Fibroblast of skin of abdomen (primary cell): ENCODE results near the gene PRICKLE4. TPM values are rescaled to one million over a fixed set of nuclear protein-coding genes. Genes with fewer than 3 reads are reported as not detected.
A peak's percentile ranks its signal among the peaks of the same experiment; 100 is the strongest.

Source experiments
- DNase-seq: peaks from one replicate; pipeline ENCODE4 v3.0.0-alpha.2; 2013
- polyA plus RNA-seq, 2 experiments: library from polyadenylated mRNA; unstranded; fragments of 120-200 nt; gene quantifications; one replicate each; pipeline ENCODE4 v1.2.1, GENCODE V29; 2013; ENCODE audit not compliant: insufficient read length in 2 of 2

PRICKLE4 gene, protein sequence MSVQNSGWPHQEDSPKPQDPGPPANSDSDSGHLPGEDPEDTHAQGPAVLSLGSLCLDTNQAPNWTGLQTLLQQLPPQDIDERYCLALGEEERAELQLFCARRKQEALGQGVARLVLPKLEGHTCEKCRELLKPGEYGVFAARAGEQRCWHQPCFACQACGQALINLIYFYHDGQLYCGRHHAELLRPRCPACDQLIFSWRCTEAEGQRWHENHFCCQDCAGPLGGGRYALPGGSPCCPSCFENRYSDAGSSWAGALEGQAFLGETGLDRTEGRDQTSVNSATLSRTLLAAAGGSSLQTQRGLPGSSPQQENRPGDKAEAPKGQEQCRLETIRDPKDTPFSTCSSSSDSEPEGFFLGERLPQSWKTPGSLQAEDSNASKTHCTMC
- 1.0 TPM for polyA plus RNA-seq (2013, experiment 1 of 2; ENCODE audit: insufficient read length)
- polyA plus RNA-seq (2013, experiment 2 of 2; ENCODE audit: insufficient read length) = 0.34 TPM

DNA sequence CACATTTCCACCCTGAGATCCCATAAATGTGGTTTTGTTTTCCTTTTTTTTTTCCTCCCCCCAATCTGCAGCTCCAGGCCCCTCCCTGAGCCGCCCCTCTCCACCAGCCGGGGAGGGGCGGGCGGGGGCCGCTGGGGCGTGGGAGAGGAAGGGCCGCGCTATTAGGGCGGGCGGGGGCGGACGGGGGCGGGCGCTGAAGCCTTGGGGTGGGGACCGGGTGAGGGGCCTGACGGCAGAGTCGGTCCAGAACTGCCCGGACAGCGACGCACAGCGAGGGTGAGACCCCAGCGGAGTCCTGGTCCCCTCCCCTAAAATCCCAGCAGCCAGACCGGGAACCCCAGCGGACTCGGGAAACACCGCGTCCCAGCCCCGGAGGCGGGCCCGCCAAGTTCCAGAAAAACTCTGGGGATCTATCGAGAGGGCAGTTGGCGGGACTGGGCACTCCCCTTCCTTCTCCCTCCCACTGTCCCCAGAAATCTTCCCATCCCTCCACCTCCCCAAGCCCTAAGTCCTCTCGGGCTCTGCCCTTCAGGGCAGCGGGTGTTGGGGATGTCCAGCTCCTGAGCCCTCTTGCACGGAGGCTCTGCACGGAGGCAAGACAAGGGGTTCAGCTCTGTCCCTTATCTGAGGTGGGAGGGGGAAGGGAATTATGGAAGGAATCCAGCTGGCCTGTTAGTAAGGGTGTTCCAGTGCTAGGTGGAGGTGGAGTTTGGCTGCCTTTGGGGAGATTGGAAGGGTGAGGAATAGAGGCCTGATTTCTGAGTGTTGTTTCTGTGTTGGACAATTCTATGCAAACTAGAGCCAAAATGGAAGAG is at the start of gene PRICKLE4:
PRICKLE4 (plus strand) TSS at position 232 of the 815 bp plus-strand sequence. CDS start 2,692 bp downstream, outside the sequence.
- DNase-seq = no peak

DNA sequence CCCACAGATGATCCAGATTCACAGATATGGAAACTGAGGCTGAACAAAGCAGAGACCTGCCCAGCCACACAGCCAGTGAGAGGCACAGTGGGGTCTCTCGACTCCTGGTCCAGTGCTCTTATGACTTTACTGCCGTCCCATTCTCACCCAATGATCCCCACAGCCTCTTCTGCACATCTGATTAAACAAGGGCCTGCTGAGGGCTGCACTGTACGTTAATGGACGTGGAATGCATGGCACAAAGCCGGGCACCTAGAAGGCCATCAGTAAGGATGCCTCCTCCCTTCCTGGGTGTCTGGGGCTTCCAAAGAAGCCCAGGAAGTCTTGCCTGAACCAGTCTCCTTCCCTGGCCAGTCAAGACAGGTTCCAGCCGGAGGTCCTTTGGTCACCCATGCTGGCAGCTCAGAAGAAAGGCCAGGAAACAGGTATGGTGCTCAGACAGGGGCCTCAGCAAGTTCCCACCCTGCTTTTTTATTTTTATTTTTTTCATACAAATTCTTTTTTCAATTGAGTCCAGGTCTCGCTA is 49.0 kb upstream of the PRICKLE4 start:
- DNase-seq = no peak

DNA sequence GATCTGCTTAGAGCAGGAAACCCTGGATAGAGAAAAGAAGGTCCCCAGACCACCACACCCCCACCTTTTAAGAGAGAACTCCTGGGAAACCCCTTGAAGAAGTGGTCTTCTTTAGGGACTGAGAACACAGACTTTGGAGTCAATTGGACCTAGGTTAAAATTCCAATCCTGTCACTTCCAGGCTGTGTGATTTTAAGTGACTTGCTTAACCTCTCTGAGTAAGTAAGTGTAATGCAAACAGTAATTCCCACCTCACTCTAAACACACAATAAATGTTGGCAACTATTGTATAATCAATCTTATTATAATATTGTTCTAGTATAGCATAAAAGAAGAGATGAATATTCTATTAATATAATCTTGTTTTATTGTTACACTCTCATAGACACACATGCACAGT is 48.4 kb upstream of the PRICKLE4 start:
- DNase-seq = no peak

DNA sequence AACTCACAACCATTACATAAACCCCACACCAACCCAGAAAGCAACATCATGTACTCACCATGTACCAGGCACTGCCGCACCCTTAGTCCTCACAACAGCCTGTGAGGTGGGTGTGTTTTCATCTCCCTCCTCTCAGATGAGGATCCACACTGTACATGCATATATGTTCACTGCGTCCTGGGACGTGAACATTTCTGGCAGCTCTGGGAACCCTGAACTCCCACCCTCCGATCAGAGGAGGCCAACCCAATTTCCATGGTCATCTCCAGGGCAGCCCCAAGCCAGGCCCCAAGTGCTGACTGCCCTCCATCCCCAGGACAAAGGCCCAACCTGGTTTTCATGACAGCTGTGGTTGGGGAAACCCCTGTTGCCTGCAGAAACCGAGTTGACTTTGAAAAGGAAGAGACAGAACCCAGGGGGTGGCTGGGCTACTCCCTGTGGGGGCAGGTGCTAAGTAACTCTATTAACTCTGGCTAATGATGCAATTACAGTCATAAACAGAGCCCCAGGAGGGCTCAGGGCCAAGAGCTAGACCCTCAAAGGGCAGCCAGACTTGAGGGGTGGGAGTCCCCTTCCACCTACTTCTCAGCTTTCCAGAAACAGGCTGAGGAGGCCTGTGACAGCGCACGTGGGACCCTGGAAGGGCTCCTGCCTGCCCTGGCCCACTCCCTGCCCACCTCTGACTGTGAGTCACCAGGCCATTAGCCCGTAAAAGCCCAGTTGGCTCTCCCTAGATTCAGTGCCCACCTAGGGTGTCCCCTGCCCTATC is 47.8 kb upstream of the PRICKLE4 start:
- DNase-seq = no peak

DNA sequence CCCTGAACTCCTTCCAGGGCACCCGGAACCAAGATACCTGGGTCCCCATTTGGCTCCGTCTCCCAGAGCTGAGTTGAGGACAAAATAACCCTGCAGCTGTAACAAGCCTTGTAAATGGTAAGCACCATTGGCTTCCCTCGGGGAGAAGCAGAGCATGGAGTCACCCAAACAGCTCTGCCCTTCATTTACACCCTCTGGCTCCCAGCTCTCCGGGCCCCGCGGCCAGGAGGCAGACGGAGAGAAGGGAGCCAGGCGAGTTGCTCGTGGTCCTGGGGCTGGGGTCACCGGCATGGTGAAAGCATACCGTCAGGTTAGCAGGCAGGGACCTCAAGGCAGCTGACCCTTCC is 47.2 kb upstream of the PRICKLE4 start:
- DNase-seq = no peak

DNA sequence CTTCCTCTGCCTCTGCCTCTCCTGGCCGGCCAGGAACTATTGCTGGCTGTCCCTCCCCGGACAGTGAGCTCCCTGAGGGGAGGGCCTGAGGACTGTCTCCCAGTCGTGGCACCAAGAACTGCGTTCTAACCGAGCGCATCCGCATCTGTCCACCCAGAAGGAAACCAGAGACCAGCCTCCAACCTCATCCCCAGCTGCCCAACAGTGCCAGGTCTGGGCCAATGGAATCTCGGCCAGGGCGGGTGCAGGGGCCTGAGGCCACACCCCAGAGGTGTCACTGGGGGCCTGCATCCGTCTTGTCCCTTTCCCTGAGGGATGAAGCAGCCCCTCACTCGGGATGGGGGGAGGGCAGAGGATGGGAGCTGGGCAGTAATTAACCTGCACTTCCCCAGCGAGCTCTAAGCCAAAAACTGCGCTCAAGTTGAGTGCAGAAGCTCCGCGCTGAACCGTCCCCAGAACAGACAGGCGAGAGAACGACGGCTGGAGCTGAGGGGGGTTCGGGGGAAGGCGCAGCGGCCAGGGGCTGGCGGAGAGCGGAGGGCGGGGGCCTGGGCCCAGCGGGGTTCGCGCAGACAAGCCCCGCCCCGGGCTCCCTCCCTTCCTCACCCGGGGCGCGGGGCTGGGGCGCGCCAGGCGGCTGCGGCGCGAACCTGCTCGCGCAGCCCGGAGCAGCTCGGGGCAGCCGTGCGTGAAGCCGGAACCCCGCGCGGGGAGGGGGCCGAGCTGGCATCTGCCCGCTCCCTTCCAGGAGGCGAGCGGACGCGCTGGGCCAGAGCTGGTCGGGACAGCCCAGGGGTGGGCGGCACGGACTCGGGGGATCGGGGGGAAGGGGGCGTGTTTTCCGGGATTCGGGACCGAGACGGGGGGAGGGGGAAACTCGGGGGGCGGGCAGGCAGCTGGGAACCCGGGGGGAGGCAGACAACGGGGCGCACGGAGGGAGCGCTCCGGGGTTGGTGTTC is 46.6 kb upstream of the PRICKLE4 start:
- DNase-seq = peak; percentile 72

DNA sequence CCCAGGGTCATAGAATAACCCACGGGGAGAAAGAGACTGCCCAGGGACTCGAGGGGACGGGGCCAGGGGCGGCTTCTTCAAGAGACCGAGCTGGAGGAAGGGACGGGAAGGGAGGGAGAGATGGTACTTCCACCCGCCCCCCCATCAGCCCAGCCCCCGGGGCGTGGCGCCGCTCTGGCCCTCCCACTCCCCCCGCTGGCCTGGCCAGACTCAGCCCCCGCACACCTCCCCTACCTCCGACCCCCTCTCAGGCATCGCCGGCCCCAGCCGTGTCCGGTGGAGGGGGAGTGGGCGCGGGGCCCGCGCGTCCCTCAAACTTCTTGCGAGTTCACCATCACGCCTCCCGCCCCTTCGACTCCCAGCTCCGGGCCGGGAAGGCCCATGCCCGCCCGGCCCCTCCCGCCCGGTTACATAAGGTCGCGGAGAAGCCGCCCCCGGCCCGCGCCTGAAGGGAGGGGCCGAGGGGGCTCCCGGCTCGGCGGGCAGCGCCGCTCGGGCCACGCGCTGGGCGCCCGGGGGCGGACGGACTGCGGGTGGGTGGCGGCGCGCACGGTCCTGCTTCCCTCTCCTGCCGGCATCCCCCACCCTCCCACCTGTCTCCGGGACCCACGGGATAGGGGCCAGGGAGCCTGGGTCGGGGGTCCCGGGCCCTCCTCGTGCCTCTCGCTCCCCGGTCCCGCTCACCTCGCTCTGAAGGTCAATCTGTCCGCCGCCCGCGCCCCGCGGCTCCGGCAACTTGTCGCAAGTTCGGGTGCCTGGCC is 45.7 kb upstream of the PRICKLE4 start:
- DNase-seq = peak; percentile 76

DNA sequence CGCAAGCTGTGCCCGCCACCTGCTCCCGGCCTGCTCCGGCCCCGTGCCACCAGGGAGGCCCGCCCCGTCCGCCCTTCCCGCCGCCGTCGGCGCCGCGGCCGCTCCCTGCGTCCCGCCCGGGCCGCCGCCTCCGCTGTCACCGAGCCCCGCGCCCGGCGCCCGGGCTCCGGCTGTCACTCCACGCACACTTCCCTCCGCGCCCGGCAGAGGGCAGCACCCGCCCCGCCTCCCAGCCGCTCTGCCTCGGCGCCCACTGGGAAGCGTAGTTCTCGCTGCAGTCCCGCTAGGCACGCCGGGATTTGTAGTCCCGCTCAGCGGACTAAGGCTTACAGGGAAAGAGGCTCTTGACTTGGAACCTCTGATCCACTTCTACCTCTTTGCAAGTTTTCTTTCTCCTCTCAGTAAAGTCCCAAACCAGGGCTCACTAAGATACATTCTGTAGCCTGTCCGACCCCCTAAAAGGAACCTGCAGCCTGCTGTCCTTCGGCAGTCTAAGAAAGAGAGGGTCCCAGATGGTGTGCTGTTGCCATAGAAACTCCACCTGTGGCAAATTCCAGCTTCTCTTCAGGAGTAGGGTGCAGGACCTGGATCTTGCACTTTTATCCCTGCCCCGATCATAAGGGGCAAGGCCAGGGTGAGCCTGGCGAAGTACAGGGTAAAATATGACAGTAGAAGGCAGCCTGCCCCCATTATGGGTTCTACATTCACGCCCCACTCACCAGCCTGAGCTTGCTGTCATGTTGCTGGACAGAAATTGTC is 45.0 kb upstream of the PRICKLE4 start, which contains the start of gene TFEB:
TFEB (minus strand) TSS at position 182 of the 759 bp plus-strand sequence. CDS start 44,395 bp downstream, outside the sequence.
- peak; percentile 86 for DNase-seq

DNA sequence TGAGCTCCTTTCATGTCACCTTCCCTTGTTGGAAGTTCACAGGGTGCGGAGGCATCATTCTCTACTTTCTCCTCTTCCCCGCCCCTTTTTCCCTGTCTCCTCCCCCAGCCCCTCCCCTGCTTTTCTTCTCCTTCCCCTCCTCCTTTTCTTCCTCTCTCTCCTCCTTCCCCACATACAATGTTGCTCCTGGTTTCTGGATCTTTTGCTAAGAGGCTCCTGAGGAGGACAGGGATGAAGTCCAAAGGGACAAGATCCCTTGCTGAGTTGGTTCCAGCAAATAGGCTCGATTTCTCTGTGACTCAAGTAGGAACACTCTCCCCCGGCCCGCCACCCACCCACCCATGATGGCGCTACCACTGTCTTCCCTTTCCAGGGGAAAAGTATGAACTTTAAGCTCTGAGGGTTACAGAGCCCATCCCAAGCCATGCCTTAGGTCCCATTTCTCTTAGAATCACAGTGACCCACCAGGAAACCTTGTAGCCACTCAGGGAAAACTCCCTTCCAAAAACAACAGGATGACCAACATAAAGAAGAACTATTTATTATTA is 44.3 kb upstream of the PRICKLE4 start:
- DNase-seq = no peak

DNA sequence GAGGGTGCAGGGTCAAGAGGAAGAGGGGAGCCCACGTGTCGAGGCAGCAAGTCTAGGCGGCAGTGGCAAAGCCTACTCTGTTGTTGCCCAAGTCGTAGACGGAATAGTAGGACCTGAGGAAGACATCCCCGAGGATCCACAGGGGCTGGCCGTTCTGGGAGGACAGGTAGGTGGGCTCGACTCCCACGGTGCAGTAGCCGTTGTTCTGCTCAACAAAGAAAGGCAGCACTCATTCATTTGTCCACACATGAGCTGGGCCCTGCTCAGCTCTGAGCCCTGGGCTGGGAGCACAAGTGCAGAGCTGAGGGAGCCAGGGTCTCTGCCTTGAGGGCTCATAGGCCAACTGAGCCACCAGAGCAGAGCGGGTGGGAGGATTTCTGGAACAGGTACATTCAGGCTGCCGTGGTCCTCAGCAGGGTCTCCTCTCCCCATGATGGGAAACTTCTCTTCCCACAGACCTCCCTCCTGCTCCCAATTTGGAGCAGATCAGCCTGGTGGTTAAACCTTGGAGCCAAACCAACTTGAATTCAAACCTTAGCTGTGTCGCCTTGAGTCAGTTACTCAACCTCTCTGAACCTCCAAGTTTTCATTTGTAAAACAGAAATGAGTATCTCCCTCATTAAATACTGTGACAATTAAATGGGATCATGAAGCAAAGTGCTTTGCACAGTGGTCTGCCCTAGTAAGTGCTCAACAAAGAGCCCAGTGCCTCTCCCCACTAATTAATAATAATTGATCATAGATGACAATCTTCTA is 43.6 kb upstream of the PRICKLE4 start:
- DNase-seq = no peak

DNA sequence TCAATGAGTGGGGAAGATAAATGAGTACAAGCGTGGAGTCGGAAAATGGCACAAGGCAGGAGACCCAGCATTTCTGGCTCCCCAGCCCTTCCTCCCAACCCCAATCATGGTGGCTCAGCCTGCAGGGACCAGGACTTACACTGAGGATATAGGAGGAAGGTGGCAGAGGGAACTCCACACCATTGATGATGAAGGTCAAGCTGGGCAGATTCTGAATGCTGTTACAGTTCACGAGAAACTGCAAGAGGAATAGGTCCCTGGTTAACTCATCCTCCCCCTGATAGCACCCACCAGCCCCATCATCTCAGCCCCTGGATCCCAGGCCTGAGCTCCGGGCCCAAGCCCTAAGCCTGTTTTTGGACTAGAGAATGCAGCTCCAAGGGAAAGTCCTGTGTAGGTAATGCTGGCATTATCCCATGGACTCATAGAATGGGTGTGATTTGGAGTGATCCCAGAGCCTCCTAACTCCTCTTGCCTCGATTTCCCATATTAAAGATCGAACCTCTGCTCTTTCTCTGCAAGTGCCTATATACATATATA is 42.9 kb upstream of the PRICKLE4 start:
- no peak for DNase-seq

DNA sequence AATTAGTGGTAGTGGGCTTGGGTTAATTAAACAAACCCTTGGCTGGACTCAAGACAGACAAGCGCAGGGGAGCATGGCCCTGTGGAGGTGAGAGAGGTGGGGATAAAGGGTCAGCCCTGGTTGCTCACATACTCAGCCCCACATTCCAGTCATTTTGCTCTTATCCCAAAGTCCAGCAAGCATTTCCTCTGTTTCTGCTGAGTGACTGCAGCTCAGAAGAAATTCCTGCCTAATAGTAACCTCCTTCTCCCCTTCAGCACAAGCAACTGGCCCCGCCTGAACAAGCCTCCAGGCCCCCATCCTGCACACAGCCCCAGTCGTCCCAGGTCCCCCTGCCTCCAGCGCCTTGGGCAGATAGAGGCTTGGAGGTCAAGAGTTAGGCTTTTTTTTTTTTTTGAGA is 41.5 kb upstream of the PRICKLE4 start:
- no peak for DNase-seq

DNA sequence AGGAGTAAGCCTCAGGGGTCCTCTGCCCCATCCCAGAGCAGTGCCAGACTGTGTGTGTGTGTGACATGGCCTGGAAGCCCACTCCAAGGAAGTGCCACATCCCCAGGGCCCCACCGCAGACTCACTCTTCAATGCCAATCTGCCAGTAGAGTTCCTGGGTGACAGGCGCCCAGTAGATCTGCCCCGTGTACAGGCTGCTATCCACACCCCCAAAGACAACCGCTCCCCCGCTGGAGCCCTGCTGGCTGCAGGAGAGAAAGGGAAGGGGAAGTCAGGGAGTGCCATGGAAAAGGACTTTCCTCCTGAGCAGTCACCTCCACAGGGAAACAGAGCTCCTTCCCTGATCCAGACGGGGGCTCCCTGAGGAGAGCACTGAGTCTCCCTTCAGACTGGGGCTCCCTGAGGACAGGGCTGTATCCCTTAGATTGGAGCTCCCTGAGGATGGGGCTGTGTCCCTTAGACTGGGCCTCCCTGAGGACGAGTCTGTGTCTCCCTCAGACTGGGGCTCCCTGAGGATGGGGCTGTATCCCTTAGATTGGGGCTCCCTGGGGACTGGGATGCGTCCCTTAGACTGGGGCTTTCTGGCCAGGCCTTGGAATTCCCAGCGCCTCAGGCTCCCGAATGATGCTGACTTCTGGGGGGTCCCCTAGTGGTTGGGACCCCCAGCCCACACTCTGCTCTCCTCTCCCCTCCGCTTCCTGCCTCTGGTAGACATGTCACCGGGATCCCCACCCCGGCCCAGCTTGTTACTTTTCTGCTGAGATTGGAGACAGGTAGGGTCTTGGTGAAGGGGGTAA is 40.0 kb upstream of the PRICKLE4 start:
- DNase-seq = no peak

DNA sequence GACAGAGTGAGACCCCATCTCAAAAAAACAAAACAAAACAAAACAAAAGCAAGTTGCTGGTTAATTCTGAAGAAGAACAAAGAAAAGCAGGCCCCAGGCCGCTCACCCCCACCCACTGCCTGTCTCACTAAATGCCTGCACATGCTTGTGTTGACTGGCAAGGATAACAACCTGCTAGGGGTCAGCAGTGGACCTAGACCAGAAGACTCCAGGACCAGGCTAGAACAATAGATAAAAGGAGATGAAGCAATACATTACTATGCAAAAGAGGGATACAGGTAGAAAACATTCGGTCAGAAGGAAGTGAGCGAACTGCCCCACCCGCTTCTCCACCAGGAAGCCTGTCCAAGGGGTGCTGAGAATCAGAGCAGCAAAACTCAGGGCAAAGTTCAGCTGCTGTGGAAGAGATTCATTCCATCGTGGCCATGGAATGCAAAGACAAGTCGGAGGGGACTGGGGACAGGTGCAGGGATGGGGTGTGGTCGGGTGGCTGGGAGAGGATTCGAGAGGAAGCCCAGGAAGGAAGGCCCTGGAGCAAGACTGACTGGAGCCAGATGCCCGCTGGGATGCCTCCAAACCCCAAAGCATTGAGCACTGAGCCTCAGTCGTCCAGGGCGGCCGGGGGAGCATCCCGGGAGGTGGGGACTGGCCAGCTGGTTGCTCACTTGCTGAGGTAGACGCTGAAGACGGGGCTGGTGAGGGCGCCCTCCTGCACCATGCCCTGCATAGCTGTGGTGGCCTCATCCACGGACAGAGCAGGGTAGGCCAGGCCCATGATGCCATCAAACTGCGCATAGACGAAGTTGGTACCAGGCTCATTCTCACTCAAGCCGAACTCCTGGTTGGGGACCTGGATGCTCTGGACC is 38.7 kb upstream of the PRICKLE4 start:
- no peak for DNase-seq

DNA sequence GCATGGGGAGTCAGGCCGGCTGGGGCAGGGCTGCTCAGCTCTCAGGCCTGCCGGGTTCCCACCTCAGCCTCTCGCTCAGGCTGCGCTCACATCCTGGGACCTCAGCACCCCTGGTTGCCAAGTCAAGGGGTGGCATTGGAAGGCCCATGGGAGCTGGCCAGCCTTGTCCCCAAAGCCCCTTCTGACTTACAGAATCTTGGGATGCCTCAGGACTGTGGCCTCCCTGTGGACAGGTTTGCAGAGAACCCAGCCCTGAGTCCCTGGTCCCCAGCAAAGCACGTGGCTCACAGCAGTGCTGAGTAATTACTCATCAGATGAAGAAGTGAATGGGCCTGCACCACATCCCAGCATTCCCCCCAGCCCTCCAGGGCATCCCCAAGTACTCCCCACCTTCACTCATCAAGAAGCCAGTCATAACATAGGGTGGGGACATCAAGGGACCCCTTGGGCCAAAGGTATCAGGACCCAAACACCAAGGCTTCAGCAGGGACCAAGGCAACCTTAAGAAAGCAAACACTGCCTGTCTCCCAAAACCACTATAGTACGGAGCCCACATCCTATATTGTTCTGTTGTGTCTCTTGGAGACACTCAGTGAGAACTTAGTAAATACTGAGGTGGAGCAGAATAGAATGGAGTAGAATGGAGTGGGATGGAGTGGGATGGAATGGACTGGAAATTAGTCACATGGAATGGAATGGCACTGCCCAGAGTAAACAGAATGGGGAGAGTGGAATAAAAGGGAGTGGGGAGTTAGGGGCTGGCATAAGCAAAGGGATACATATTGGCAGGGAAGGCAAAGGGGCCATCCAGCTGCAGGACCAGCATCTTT is 37.0 kb upstream of the PRICKLE4 start:
- DNase-seq = no peak
